H9 (cell line): Measurements from ENCODE around the gene VIM. TPM values are rescaled to one million over a fixed set of nuclear protein-coding genes. Genes with fewer than 3 reads are reported as not detected.

ENCODE experiments used
- DNase-seq: peaks from one replicate; pipeline ENCODE4 v3.0.0-alpha.2; 2017
- H2AFZ ChIP-seq: one replicate; pipeline ENCODE4 v1.6.1; 2013; ENCODE audit warnings: mild to moderate bottlenecking, low read length, control low read depth, moderate library complexity
- H2AK5ac ChIP-seq: 2 replicates; pipeline ENCODE4 v1.6.1; 2013; ENCODE audit warnings: low read length, control low read depth, mixed read lengths; ENCODE audit not compliant: insufficient read length
- H2BK120ac ChIP-seq: one replicate; pipeline ENCODE4 v1.6.1; 2013; ENCODE audit warnings: low read depth, mild to moderate bottlenecking, low read length, control low read depth, inconsistent platforms; ENCODE audit not compliant: poor library complexity, severe bottlenecking
- H2BK12ac ChIP-seq: 2 replicates; pipeline ENCODE4 v1.6.1; 2013; ENCODE audit warnings: low read length, control low read depth, mixed read lengths, low read depth; ENCODE audit not compliant: insufficient read length
- H2BK15ac ChIP-seq: 2 replicates; pipeline ENCODE4 v1.6.1; 2013; ENCODE audit warnings: low read depth, low read length, control low read depth
- H2BK20ac ChIP-seq: one replicate; pipeline ENCODE4 v1.6.1; 2013; ENCODE audit warnings: low read depth, mild to moderate bottlenecking, low read length, control low read depth, inconsistent platforms; ENCODE audit not compliant: poor library complexity, severe bottlenecking
- H2BK5ac ChIP-seq: 2 replicates; pipeline ENCODE4 v1.6.1; 2013; ENCODE audit warnings: low read length, control low read depth, mixed read lengths; ENCODE audit not compliant: insufficient read length
- H3K14ac ChIP-seq: 2 replicates; pipeline ENCODE4 v1.6.1; 2013; ENCODE audit warnings: low read length, control low read depth; ENCODE audit not compliant: insufficient read depth
- H3K18ac ChIP-seq: 2 replicates; pipeline ENCODE4 v1.6.1; 2013; ENCODE audit warnings: low read depth, mild to moderate bottlenecking, mixed read lengths, low read length, control low read depth; ENCODE audit not compliant: insufficient read length
- H3K23ac ChIP-seq: 2 replicates; pipeline ENCODE4 v1.6.1; 2013; ENCODE audit warnings: low read length, control low read depth, mixed read lengths, low read depth; ENCODE audit not compliant: insufficient read length
- H3K23me2 ChIP-seq: 2 replicates; pipeline ENCODE4 v1.6.1; 2013; ENCODE audit warnings: low read depth, mild to moderate bottlenecking, mixed read lengths, low read length, control low read depth; ENCODE audit not compliant: insufficient read length, poor library complexity, severe bottlenecking
- H3K27ac ChIP-seq: 2 replicates; pipeline ENCODE4 v1.5.1; 2013; ENCODE audit warnings: low read length, control low read depth, mixed read lengths, low read depth; ENCODE audit not compliant: insufficient read length
- H3K27me3 ChIP-seq: 2 replicates; pipeline ENCODE4 v1.6.1; 2013; ENCODE audit warnings: low read length, control low read depth, inconsistent platforms; ENCODE audit not compliant: insufficient read depth
- H3K4ac ChIP-seq: 2 replicates; pipeline ENCODE4 v1.6.1; 2013; ENCODE audit warnings: low read depth, mild to moderate bottlenecking, control low read depth, inconsistent platforms, low read length, moderate library complexity
- H3K4me1 ChIP-seq: 2 replicates; pipeline ENCODE4 v1.6.1; 2013; ENCODE audit warnings: low read length, control low read depth, inconsistent platforms; ENCODE audit not compliant: insufficient read depth
- H3K4me2 ChIP-seq: 2 replicates; pipeline ENCODE4 v1.6.1; 2013; ENCODE audit warnings: low read length, control low read depth, mixed read lengths; ENCODE audit not compliant: insufficient read length, insufficient read depth
- H3K56ac ChIP-seq: 2 replicates; pipeline ENCODE4 v1.6.1; 2013; ENCODE audit warnings: low read depth, mild to moderate bottlenecking, mixed read lengths, low read length, control low read depth; ENCODE audit not compliant: insufficient read length
- H3K79me1 ChIP-seq: 2 replicates; pipeline ENCODE4 v1.6.1; 2013; ENCODE audit warnings: low read depth, mild to moderate bottlenecking, moderate library complexity, low read length, control low read depth, inconsistent platforms; ENCODE audit not compliant: insufficient read depth, poor library complexity, severe bottlenecking
- H3K79me2 ChIP-seq: 2 replicates; pipeline ENCODE4 v1.6.1; 2013; ENCODE audit warnings: low read length, control low read depth, inconsistent platforms; ENCODE audit not compliant: insufficient read depth
- H3K9ac ChIP-seq: 2 replicates; pipeline ENCODE4 v1.6.1; 2013; ENCODE audit warnings: low read length, control low read depth, mixed read lengths; ENCODE audit not compliant: insufficient read length; ENCODE audit errors: extremely low read depth
- H3K9me3 ChIP-seq: one replicate; pipeline ENCODE4 v1.6.1; 2013; ENCODE audit warnings: low read depth, low read length, inconsistent platforms; ENCODE audit not compliant: control insufficient read depth
- H3T11ph ChIP-seq: one replicate; pipeline ENCODE4 v1.6.1; 2013; ENCODE audit warnings: mild to moderate bottlenecking, low read length, control low read depth, inconsistent platforms
- H4K20me1 ChIP-seq: one replicate; pipeline ENCODE4 v1.6.1; 2013; ENCODE audit not compliant: control insufficient read depth, insufficient read length, insufficient read depth
- H4K5ac ChIP-seq: 2 replicates; pipeline ENCODE4 v1.6.1; 2013; ENCODE audit warnings: low read depth, mild to moderate bottlenecking, mixed read lengths, low read length, control low read depth; ENCODE audit not compliant: insufficient read length
- H4K8ac ChIP-seq: replicated peaks from 2 replicates; pipeline ENCODE4 v1.6.1; 2013; ENCODE audit warnings: low read length, control low read depth, mixed read lengths, low read depth; ENCODE audit not compliant: insufficient read length
- H4K91ac ChIP-seq: 2 replicates; pipeline ENCODE4 v1.6.1; 2013; ENCODE audit warnings: low read depth, mild to moderate bottlenecking, moderate library complexity, mixed read lengths, low read length, control low read depth; ENCODE audit not compliant: insufficient read length
- H3K27ac Mint-ChIP-seq, 3 experiments: 2 replicates in 2 of 3; 3 replicates in 1 of 3; pipeline ENCODE4 v1.8.0; 2020 to 2021; ENCODE audit warnings: mixed read lengths in 3 of 3, mild to moderate bottlenecking in 1 of 3, moderate library complexity in 1 of 3
- H3K27me3 Mint-ChIP-seq: 2 replicates; pipeline ENCODE4 v1.8.0; 2021; ENCODE audit warnings: low read depth, mild to moderate bottlenecking, moderate library complexity, mixed read lengths
- H3K36me3 Mint-ChIP-seq, 3 experiments: 2 replicates in 2 of 3; 3 replicates in 1 of 3; pipeline ENCODE4 v1.8.0; 2020 to 2021; ENCODE audit warnings: low read depth in 3 of 3, mixed read lengths in 3 of 3; ENCODE audit not compliant: insufficient read depth in 1 of 3
- H3K4me1 Mint-ChIP-seq, 2 experiments: 2 replicates each; pipeline ENCODE4 v1.8.0; 2020; ENCODE audit warnings: mixed read lengths in 2 of 2
- H3K4me3 Mint-ChIP-seq, 2 experiments: 2 replicates in 1 of 2; 3 replicates in 1 of 2; pipeline ENCODE4 v1.8.0; 2020 to 2021; ENCODE audit warnings: mild to moderate bottlenecking in 2 of 2, mixed read lengths in 2 of 2, moderate library complexity in 1 of 2
- H3K9me3 Mint-ChIP-seq, 2 experiments: 2 replicates in 1 of 2; 3 replicates in 1 of 2; pipeline ENCODE4 v1.8.0; 2020; ENCODE audit warnings: mild to moderate bottlenecking in 2 of 2, mixed read lengths in 2 of 2, moderate library complexity in 1 of 2
- WGBS: extraction: QIAGEN DNeasy Blood & Tissue Kit; methylation state at CpG from one replicate; pipeline ENCODE4 v1.1.7; 2013; ENCODE audit warnings: missing lambda C conversion rate, low lambda C conversion rate, mixed read lengths; ENCODE audit not compliant: insufficient read length; ENCODE audit errors: extremely low coverage; 5-methylcytosine and 5-hydroxymethylcytosine counted together
- total RNA-seq: library from RNA; stranded (reverse); gene quantifications from 2 replicates; pipeline ENCODE4 v1.2.1, GENCODE V29; 2021
- TF ChIP-seq, protein P1 (sequence below): fragments of 200-600 bp; sonication (generic); conservative IDR thresholded peaks from 3 replicates; pipeline ENCODE4 v1.8.0; 2021; ENCODE audit warnings: antibody characterized with exemption, mild to moderate bottlenecking

Gene VIM
- total RNA-seq, 1 experiment from 2014 or later = 232 TPM

DNA sequence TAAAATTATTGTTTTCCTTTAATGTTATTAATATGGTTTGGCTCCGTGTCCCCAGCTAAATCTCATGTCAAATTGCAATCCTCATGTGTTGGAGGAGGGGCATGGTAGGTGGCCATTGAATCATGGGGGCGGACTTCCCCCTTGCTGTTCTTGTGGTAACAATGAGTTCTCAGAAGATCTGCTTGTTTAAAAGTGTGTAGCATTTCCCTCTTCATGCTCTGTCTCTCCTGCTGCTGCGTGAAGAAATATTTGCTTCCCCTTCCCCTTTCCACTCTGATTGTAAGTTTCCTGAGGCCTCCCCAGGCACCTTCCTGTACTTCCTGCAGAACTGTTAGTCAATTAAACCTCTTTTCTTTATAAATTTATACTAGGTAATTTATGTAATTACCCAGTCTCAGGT is 27.5 kb downstream of the VIM start:
- H4K91ac ChIP-seq = no peak overlapping the region

More for the DNA sequence above, 27.5 kb downstream of the VIM start:
- no peak overlapping the region for H3K9ac ChIP-seq
- no peaks in the 10 kb centered on the region for H3K9me3 ChIP-seq
- no peak overlapping the region for H3K4ac ChIP-seq
- H3K56ac ChIP-seq = no peak overlapping the region
- no peak overlapping the region for H3K27ac Mint-ChIP-seq
- H2BK120ac ChIP-seq = no peak overlapping the region
- no peak overlapping the region for H2AFZ ChIP-seq
- no peak overlapping the region for H3K18ac ChIP-seq
- peaks cover 0 to 5% (median 0%) of the 10 kb centered on the region in 3 experiments; a peak in 2 of 7 replicates for H3K36me3 Mint-ChIP-seq
- no peaks in the 10 kb centered on the region for H4K20me1 ChIP-seq
- H3K4me2 ChIP-seq = no peak overlapping the region
- no peak overlapping the region for H2BK5ac ChIP-seq
- DNase-seq = no peak
- H3T11ph ChIP-seq = no peak overlapping the region
- TF ChIP-seq, protein P1, sequence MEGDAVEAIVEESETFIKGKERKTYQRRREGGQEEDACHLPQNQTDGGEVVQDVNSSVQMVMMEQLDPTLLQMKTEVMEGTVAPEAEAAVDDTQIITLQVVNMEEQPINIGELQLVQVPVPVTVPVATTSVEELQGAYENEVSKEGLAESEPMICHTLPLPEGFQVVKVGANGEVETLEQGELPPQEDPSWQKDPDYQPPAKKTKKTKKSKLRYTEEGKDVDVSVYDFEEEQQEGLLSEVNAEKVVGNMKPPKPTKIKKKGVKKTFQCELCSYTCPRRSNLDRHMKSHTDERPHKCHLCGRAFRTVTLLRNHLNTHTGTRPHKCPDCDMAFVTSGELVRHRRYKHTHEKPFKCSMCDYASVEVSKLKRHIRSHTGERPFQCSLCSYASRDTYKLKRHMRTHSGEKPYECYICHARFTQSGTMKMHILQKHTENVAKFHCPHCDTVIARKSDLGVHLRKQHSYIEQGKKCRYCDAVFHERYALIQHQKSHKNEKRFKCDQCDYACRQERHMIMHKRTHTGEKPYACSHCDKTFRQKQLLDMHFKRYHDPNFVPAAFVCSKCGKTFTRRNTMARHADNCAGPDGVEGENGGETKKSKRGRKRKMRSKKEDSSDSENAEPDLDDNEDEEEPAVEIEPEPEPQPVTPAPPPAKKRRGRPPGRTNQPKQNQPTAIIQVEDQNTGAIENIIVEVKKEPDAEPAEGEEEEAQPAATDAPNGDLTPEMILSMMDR = no peak
- no CpG with 5 or more reads among the region's 3 CpGs for WGBS
- H3K4me1 Mint-ChIP-seq = peaks cover 7% of the 10 kb centered on the region in 2 experiments
- H4K8ac ChIP-seq = no peak overlapping the region
- no peaks in the 10 kb centered on the region for H3K79me1 ChIP-seq
- no peaks in the 10 kb centered on the region for H3K27me3 ChIP-seq
- no peak overlapping the region for H3K27ac ChIP-seq
- no peak overlapping the region for H2BK20ac ChIP-seq
- H3K9me3 Mint-ChIP-seq = peaks cover 2 to 9% of the 10 kb centered on the region in 2 experiments; a peak in 3 of 5 replicates
- H3K79me2 ChIP-seq = no peaks in the 10 kb centered on the region
- H2BK15ac ChIP-seq = no peak overlapping the region
- H3K4me1 ChIP-seq = no peaks in the 10 kb centered on the region
- no peak overlapping the region for H3K23ac ChIP-seq
- no peak overlapping the region for H3K14ac ChIP-seq
- H3K4me3 Mint-ChIP-seq = no peak overlapping the region
- no peaks in the 10 kb centered on the region for H3K27me3 Mint-ChIP-seq
- no peak overlapping the region for H4K5ac ChIP-seq
- H3K23me2 ChIP-seq = no peaks in the 10 kb centered on the region
- no peak overlapping the region for H2AK5ac ChIP-seq
- H2BK12ac ChIP-seq = no peak overlapping the region
